ENCODE results near the gene SLC25A28.

Gene SLC25A28

GRCh38 chr10:99583687-99584086 lies 36.6 kb downstream of the SLC25A28 start:
- DNase-seq, result no peak

GRCh38 chr10:99582255-99582770 lies 37.9 kb downstream of the SLC25A28 start:
- DNase-seq, result no peak

DNA sequence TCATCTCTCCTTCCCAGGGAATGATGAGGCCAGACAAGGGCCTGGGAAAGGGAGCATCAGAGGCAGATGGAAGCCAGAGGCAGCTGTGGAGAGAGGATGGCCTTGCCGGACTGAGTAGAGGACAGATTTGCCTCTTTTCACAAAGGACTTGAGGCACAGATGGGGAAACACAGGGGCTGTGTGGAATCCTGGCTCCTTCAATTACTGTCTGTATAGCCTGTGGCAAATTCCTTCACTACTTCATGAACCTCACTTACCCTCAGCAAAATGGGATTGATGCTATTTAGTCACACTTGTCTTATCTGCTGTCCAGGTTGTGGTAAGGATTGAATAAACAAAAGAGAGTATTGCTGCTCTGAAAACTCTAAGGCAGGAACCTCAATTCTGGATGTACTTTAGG lies 40.3 kb downstream of the SLC25A28 start:
- DNase-seq, result no peak

- DNase-seq, result no peak
These were observed 46.4 kb downstream of the SLC25A28 start for GRCh38 chr10:99573790-99574189.

- no peak for DNase-seq
These were observed 48.4 kb downstream of the SLC25A28 start for GRCh38 chr10:99571816-99572215.

DNA sequence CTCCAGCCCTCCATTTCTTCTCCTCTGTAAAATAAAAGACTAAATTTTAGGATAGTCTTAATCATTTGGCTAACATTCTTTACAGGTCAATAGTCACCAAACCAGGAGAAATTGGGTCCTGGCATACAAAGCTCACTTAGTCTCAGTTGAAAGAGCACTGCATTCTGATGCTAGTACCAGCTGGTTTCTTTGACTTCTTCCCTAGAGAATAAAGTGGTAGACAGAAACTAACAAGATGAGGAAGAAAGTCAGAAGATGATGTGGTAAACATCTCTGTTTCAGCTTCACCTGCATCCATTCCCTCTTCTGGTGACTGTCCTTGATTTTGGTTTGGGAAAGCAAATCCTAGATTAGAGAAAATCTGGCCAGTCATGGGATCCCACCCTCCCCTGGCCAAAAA lies 50.3 kb downstream of the SLC25A28 start:
- no peak for DNase-seq

DNA sequence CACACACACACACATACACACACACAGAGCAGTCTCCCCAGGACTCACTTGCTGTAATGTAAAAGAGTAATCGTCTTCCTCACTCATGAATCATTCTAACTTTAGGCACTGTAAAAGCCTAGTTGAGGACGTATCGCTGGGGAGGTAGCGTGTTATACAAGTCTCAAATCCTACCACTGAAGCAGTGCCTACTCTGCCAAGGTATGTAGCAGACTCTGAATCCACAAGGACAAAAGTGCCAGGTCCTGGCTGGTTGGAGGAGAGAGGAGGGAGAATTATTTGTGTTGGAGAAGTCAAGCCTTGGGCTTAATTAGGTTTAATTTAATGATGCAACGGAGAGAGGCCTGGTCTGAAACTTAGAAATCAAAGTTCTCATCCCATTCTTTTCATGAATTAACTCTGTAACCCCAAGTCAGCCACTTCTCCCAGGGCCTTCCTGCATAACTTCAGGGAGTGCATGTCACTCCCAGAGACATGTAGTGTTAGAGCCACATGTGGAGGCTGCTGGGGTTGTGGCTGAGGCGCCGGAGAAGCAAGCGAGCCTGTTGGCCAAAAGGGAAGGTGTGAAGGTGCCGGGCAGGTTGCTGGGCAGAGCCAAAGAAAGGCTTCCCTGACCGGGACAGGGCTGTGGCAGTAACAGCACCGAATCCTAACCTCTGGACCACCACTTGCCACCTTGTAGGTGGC lies 50.8 kb downstream of the SLC25A28 start:
- no peak for DNase-seq

GRCh38 chr10:99565166-99565565 lies 55.1 kb downstream of the SLC25A28 start:
- no peak for DNase-seq

GRCh38 chr10:99564361-99564760 lies 55.9 kb downstream of the SLC25A28 start:
- no peak for DNase-seq

GRCh38 chr10:99562631-99563030 lies 57.6 kb downstream of the SLC25A28 start:
- DNase-seq, result no peak

All from cerebellar nuclear complex (tissue), 1 donor.